Middle frontal gyrus (tissue), 1 donor: ENCODE measurements around the gene MORC1.

Experiments used
- DNase-seq: peaks from one replicate; pipeline ENCODE4 v3.0.0-alpha.2; 2015; ENCODE audit warnings: low spot score; ENCODE audit errors: extremely low spot score

MORC1 gene

GRCh38 chr3:108946292-108947285 is 171.3 kb downstream of the MORC1 start:
- no peak for DNase-seq

GRCh38 chr3:108940568-108941263 is 177.2 kb downstream of the MORC1 start:
- no peak for DNase-seq

DNA sequence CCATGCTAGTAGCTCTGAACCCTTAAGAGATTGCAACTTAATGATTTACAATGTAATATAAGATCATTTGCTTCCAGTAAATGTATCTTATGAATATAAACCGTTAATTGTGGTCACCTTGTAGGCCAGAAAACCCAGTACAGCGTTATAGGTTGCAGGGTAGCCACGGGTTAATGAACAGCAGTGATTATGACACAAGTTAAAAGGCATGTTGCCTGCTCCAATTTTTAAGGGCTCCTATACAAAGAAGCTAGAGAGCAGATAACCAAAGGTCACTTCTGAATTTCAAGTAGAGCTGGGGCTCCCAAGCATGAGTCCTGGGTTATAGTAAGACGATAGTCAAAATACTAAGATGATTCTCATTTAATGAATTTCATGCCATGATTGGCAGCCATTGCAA is 177.8 kb downstream of the MORC1 start:
- no peak for DNase-seq

DNA sequence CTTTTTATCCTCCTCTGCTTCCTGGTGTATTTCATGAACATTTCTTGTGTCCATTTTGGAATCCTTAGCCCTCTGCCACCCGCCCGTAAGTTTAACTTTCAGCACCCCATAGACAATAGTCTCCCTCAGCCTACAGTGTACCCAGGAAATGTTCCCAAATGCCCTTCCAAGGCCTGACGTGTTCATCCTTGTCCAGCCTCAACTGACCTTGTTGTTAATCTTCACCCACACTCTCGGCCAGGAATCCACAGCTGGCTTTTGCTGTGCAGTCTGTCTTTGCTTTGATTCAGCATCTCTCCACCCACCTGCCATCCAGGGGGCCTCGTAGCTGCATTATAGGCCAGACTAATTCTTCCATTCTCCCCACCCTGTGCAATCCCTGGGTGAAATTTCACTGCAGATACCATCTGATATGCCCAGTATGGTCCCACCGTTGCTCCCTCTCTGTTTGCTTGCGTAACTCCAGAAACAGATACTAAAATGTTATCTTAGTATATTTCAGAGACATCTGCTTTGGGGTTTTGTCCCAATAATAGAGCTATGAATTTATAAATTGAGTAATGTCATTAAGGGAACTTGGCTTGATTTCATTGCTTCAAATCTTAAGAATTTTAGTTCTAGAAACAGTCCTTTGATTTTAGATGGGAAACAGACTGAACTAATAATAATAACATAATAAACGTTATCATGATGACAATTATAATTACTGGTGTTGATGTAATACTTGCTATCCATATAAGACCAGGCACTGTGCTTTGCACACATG is 180.8 kb downstream of the MORC1 start:
- no peak for DNase-seq

GRCh38 chr3:108931035-108931434 is 186.9 kb downstream of the MORC1 start:
- DNase-seq: no peak

GRCh38 chr3:108918866-108919265 is 199.1 kb downstream of the MORC1 start:
- DNase-seq: no peak

- DNase-seq: no peak
These were observed 202.9 kb downstream of the MORC1 start for GRCh38 chr3:108914774-108915641.

DNA sequence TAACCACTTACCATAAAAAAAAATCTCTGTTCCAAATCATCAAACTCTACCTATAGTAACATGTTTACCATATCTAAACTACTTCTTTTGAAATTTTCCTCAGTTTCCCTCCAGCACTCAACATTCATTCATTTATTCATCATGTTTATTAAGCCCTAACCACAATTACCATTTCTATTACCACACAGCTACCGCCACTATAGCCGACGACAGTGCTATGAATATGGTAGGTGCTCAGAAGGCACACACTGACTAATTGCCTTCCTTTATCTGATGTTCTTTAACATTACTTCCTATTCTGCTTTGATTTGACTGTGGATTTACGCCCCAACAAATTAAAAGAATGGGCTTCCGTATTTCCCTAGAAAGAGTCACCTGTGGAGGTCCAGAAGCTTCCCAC is 208.1 kb downstream of the MORC1 start:
- DNase-seq: no peak
